Lung microvascular endothelial cell (primary cell): ENCODE measurements around the gene POLE3. TPM values are rescaled to one million over a fixed set of nuclear protein-coding genes. Genes with fewer than 3 reads are reported as not detected.
A peak's percentile ranks its signal among the peaks of the same experiment; 100 is the strongest.
"Not testable (repeated sequence)": the region's sequence is repeated elsewhere in the genome, so short reads cannot be mapped to it uniquely, and the experiment has no call there.

Source experiments
- DNase-seq, 2 donors: peaks; one replicate each; pipeline versions ENCODE4 v3.0.0 to v3.0.0-alpha.2; 2010; ENCODE audit warnings: low read depth in 2 of 2
- total RNA-seq: library from RNA; depleted of rRNA; stranded (reverse); fragments of >200 nt; gene quantifications from 2 replicates; pipeline ENCODE4 v1.2.1, GENCODE V29; 2014

POLE3 gene
- total RNA-seq, 1 donor from 2014 or later: 33.9 TPM

GRCh38 chr9:113376634-113377567 lies 33.6 kb downstream of the POLE3 start, which contains the start of gene HDHD3:
TSS of gene HDHD3 (minus strand) at chr9:113376986. CDS start at chr9:113374354, 2,632 bp downstream.
- peak; percentile 63 to 70 for DNase-seq

GRCh38 chr9:113375057-113376023 lies 35.1 kb downstream of the POLE3 start:
- peak in 1 of 2 donors; percentile 11 for DNase-seq

- DNase-seq: no peak
Observed at GRCh38 chr9:113373676-113374392, 36.6 kb downstream of the POLE3 start.

GRCh38 chr9:113373256-113373655 lies 37.2 kb downstream of the POLE3 start:
- no peak for DNase-seq

GRCh38 chr9:113372059-113372458 lies 38.4 kb downstream of the POLE3 start:
- DNase-seq: no peak

- DNase-seq: no peak
Observed at GRCh38 chr9:113370806-113371325, 39.6 kb downstream of the POLE3 start.

- DNase-seq: no peak
Observed at GRCh38 chr9:113369855-113370140, 40.7 kb downstream of the POLE3 start.

- DNase-seq: no peak
Observed at GRCh38 chr9:113368982-113369854, 41.3 kb downstream of the POLE3 start.

- DNase-seq: no peak
Observed at GRCh38 chr9:113368348-113368981, 42.0 kb downstream of the POLE3 start.

GRCh38 chr9:113365652-113366051 lies 44.8 kb downstream of the POLE3 start:
- DNase-seq: not testable (repeated sequence)

- no peak for DNase-seq
Observed at GRCh38 chr9:113364951-113365350, 45.5 kb downstream of the POLE3 start.

GRCh38 chr9:113363336-113363735 lies 47.1 kb downstream of the POLE3 start:
- DNase-seq: no peak

GRCh38 chr9:113361304-113362018 lies 49.0 kb downstream of the POLE3 start:
- peak in 1 of 2 donors; percentile 33 for DNase-seq

- no peak for DNase-seq
Observed at GRCh38 chr9:113360242-113360842, 50.1 kb downstream of the POLE3 start.

GRCh38 chr9:113359385-113359784 lies 51.1 kb downstream of the POLE3 start:
- DNase-seq: no peak
